HuH-7 (cell line): ENCODE data around the gene STK38L.

Experiments
- DNase-seq: peaks from one replicate; pipeline ENCODE4 v3.0.0; 2011; ENCODE audit warnings: low spot score

The STK38L gene

GRCh38 chr12:27243804-27244688, at the start of gene STK38L:
TSS of gene STK38L (plus strand) at chr12:27244286. CDS start at chr12:27297721, 53,435 bp downstream.
- DNase-seq, result peak; percentile 93

DNA sequence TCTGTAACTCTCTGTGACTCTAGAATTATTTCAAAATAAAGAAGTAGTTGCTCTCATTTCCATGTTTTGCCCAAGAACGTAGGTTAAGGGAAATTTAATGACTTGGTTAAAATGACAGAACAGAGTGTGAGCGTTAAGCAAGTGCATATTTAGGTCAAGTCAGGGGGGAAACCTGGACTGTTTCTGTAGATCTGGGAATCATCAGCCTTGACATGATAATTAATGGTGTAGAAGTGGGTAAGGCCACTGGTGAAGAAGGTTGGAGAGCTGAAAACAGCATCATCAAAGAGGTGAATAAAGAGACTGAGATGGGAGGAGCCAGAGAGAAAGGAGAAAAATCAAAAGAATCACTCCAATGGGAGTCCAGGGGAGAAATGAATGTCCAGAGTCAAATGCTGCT, 49.4 kb upstream of the STK38L start:
- no peak for DNase-seq

DNA sequence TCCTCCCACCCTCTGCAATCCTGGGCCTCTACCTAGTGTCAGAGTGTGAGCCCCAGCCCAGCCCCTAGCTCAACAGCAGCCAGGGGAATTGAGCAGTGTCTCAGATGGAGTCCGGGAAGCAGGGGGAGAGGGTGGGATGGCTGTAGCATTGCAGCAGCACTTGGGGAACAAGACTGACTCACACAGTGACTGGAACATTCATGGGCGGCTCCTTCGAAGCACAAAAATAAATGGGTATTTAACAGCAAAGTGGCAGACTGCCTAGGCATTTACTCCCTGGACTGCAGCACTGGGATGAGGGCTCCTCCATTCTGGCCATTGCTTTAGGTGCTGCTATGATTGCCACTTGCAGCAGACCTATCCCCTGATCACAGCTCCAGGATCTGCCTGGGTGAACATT, 46.0 kb upstream of the STK38L start:
- no peak for DNase-seq

- DNase-seq, result no peak
These were observed 44.3 kb upstream of the STK38L start for GRCh38 chr12:27199638-27200300.

DNA sequence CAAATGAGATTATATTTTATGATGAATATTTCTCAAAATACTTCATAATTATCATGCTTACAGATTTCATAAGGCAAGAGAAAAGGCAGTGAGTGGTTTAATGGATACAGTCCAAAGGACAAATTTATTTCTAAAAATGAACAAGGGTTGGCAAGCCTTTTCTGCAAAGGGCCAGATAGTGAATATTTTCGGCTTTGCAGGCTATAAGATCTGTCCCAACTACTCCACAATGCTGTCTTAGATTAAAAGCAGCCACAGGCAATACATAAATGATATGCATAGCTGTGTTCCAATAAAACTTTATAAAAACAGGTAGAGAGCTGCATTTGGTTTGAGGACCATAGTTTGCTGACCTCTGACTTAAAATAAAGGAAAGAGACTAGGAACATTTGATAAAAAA, 42.9 kb upstream of the STK38L start:
- DNase-seq, result no peak

GRCh38 chr12:27206801-27207502, 37.1 kb upstream of the STK38L start:
- DNase-seq, result no peak

DNA sequence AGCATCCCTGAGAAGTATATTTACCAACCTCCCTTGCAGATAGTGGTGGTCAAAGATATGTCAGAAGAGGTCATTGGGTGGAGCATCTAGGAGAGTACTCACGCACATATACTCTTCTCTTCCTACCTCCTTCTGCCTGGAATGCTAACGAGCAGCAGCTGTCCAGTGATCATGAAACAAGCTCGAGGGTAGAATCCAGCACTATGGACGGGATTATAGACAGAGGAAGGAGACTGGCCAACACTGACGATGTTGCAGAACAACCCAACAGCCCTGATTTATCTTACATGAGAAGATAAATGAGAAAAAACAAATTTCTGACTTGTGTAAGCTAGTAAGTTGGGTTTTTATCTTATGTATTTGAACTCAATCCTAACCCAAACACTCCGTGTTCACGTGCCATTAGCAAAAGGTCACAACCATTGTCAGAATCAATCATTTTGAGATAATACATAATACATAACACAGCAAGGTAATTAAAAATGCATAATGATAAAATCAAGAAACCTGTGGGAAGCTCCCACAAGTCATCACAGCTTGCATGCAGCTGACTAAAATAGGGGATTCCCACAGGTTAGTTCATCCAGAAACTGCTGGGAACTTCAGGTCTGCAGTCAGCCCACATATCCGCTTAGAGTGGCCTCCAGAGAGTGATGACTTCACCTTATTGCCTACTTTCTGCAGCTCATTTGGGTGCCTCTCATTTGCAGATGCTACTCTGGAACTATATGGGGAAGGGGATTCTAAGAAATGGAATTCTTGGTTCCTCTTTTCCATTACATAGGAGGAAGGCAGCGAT, 36.3 kb upstream of the STK38L start:
- DNase-seq, result no peak

DNA sequence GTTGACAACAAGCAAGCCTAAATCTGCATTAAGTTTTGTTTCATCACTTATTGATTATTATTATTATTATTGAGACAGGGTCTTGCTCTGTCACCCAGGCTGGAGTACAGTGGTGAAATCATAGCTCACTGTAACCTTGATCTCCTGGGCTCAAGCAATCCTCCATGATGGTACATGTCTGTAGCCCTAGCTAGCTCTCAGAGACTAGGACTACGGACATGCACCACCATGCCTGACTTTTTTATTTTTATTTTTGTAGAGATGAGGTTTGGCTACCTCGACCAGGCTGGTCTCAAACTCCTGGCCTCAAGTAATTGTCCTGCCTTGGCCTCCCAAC, 35.7 kb upstream of the STK38L start:
- no peak for DNase-seq

GRCh38 chr12:27209257-27209910, 34.7 kb upstream of the STK38L start:
- no peak for DNase-seq

DNA sequence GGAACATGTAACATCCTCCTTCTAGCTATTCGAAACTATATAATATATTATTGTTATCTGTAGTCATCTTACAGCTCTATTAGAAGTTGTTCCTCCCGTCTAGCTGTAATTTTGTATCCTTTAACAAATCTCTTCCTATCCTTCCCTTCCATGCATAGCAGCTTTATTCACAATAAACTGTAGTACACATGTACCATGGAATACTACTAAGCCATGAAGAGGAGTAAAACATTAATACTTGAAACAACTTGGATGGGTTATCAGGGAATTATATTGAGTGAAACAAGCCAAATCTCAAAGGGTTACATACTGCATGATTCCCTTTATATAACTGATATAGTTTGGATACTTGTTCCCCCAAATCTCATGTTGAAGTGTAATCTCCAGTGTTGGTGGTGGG, 33.9 kb upstream of the STK38L start:
- no peak for DNase-seq

- DNase-seq, result no peak
These were observed 31.2 kb upstream of the STK38L start for GRCh38 chr12:27212861-27213260.

DNA sequence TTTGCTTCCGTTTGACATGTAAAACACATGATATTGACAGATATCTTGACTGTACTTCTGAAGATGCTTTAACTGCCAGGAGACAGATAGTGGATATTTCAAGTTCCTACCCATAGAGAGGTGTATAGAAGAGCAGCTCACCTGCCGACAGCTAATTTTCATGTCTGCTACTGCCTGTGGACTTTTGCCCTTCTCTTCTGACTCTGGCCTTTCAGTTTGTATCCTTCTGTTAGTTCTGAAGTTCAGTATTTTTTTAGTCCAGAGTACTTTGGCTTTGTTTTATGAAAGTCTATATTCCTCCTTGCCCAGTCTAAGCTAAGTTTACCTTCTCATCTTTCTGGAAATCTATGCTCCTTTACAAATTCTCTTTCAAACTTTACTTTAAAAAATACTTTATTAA, 30.8 kb upstream of the STK38L start:
- DNase-seq, result no peak

DNA sequence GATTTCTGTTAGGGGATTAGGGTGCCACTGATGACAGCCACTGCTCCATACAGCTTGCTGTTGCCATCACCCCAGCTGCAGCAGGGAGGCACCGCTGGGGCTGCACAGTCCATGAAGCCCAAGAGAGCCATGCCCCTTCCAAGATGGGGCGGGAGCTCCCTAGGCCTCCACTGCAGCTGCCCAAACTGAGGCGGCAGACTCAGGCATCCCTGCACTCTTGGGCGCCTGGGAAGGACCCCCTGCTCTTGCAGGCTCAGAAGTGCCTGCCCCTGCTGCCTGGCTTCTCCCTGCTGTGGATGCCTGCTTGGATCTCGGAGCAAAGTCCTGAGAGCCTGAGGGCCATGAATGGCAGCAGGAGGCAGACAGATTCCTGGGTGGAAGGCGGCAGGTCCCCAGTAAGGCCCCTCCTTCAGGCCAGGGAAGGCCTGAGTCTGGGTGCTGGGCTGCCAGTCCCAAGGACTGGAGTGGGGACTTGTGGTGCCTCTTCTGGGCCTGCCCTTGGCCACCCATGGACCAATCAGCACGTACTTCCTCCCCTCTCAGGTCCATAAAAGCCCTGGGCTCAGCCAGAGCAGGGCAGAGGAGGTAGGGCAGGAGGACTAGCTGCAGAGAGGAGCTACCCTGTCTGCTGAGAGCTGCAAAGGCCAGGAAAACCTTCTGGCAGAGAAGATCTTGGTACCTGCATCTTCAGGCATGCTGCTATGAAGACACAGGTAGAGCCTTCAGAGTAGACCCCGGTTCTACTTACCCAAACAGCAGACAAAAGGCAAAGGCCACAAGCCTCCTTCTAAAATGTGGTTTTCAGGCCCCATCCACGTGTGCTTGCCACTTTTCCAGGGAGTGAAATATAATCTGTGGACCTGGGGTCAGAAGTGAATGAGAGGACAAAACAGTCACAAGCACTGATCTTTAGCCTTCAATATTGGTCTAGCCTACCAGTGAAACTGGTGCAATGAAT, 30.0 kb upstream of the STK38L start:
- DNase-seq, result no peak

GRCh38 chr12:27217590-27217989, 26.5 kb upstream of the STK38L start:
- no peak for DNase-seq

DNA sequence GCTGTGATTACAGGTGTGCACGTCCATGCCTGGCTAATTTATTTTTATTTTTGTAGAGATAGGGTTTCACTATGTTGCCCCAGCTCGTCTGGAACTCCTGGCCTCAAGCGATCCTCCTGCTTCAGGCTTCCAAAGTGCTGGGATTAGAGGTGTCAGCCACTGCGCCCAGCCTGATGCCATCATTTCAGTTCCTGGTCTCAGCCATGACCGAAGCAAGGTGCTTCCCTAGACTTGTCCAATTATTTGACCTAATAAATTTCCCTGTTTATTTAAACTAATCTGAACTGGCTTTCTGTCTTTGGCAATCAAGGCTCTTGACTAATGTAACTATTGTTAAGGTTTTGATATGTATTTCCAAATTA, 24.4 kb upstream of the STK38L start:
- DNase-seq, result no peak

GRCh38 chr12:27220055-27220987, 23.8 kb upstream of the STK38L start:
- no peak for DNase-seq

DNA sequence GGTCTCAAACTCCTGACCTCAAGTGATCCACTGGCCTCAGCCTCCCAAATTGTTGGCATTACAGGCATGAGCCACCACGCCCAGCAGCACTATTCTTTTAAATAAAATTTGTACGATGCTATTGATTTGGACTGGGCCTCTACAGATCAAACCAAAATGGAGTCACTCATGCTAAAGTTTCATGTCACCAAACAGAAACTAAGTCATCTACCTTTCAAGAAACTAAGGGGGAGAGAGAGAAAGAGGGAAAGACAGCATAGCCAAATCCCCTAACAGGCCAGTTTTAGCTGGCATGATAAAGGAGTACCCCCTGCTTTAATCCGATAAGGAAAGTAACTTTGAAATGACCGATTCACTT, 23.1 kb upstream of the STK38L start:
- no peak for DNase-seq

DNA sequence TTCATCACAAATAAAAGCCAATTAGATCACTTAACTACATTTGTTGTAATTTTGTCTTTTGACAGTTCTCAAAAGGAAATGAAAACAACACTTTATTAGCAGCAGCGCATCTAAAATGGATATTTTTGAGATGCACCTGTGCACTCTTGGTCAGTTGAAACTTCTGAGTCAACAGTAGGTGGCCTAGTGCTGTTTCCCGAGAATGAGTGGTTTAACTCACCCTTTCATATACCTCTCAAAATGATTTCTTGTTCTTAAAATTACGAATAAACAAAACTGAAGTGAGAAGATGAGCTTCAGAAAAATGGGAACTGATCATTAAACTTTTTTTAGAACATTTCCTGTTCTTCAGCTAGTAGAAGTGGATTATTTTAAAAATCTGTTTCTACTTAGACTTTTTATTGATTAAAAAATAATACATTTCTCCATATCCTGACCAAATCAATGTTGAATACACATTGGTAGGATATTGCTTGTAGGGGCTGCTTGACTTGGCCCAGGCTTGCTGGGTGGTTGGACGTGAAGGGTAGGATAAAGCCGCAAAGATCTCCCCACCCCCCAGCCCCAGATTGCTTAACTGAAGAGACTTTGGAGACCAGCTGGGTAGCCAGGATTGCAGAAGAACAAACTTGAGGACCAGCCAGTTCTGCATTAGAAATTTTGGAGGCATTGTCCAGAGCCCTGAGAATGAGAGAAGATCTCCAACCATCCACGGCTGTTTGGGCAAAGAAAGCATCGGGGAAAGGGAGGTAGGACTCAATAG, 22.3 kb upstream of the STK38L start:
- DNase-seq, result no peak
